NCI-H2196 treated with DMSO at 0.1 percent for 48 hours (cell line): ENCODE results near the gene MAGEA8.
"Not testable (repeated sequence)": the region's sequence is repeated elsewhere in the genome, so short reads cannot be mapped to it uniquely, and the experiment has no call there.

Experiments
- DNase-seq: peaks from one replicate; lab custom pipeline; 2025; ENCODE audit not compliant: unreplicated experiment; lab: John Stamatoyannopoulos, UW

Gene MAGEA8

GRCh38 chrX:149903889-149904748 is 23.1 kb downstream of the MAGEA8 start:
- no peak for DNase-seq

DNA sequence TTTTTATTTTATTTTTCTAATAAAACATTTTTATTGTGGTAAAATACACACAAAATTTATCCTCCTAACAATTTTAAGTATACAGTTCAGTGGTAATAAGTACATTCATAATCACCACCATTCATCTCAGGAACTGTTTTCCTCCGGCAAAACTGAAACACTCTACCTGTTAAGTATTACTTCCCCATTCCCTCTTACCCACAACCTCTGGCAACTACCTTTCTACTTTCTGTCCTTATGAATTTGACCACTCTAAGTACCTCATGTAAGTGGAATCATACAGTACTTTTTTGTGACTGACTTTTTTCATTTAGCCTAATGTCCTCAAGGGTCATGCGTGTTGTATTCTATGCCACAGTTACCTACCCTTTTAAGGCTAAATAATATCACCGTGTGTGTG is 27.3 kb downstream of the MAGEA8 start:
- DNase-seq: no peak

GRCh38 chrX:149908727-149909126 is 27.7 kb downstream of the MAGEA8 start:
- no peak for DNase-seq

DNA sequence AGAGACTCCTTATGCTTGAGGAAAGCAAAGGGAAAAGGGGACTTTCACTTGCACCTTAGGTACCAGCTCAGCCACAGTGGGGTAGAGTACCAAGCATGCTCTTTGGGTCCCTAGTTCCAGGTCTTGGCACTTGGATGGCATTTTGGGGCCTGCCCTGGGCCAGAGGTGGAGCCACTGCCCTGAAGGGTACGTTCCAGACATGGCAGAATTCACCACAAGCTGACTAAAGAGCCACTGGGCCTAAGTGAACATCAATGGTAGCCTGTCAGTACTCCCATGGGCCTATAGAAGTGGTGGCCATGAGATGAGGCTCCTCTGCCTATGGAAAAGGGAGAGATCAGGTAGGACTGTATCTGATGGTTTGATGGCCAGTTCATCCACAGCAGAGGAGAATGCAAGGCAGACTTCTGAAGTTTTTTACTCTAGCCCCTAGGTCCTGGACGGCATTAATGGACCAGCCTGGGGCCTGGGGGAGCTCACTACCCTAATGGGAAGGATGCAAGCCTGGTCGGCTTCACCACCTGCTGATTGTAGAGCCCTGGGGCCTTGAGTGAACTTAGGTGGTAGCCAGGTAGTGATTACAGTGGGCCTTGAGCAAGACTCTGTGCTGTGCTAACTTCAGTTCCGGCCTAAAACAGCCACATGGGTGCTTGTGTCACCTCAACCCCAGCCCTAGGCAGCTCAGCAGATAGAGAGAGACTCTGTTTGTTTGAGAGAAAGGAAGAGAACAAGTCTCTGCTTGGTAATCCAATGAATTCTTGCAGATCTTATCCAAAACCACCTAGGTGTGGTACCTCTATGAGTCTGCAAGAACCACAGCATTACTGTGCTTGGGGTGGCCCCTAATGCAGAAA is 28.6 kb downstream of the MAGEA8 start:
- DNase-seq: no peak

GRCh38 chrX:149910178-149910695 is 29.3 kb downstream of the MAGEA8 start:
- DNase-seq: no peak

- no peak for DNase-seq
Observed at GRCh38 chrX:149916745-149917392, 35.9 kb downstream of the MAGEA8 start.

DNA sequence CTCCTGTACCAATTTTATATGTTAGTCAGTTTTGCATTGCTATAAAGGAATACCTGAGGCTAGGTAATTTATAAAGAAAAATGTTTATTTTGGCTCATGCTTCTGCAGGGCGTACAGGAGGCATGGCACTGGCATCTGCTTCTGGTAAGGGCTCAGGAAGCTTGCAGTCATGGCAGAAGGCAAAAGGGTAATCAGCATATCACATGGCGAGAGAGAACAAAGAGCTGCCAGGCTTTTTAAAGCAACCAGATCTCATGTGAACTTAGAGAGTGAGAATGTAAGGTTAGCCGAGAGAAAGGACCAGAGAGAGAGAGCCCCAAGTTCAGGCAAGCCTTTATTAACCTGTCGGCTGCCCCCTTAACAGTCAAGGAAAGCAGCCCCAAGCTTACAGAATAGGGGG is 42.9 kb downstream of the MAGEA8 start:
- DNase-seq: not testable (repeated sequence)

- not testable (repeated sequence) for DNase-seq
Observed at GRCh38 chrX:149924434-149924833, 43.5 kb downstream of the MAGEA8 start.

DNA sequence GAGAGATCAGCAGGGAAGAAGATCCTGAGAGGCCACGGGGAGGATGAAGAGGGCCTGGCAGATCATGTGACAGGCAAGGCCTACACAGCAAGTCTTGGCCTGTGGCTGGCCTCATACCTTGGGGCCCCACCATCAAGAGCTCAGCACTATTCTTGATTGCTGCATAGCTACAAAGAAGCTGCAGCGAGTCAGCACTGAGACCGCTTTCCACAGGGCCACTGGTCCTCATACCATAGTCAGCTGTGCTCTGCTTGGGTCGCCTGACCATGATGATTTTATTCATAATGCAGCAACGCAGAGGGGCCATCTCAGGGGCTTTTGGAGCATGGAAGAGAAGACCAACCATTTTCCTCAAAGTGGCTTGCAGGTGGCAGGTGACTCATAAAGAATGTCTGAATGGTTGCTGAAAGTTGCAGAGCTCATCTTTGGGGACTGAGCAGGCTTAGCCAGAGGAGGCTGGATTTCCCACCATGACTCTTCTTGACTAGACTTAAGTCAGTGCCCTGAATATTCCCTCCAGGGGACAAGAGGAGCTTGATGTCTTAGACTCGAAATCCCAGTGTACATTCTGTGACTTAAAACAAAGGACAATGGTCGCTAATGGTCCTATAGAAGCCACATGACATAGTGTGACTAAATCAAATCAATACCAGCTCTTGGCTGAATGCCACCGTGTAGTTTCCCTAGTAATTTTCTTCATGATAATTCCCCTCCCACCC is 46.4 kb downstream of the MAGEA8 start:
- DNase-seq: not testable (repeated sequence)

DNA sequence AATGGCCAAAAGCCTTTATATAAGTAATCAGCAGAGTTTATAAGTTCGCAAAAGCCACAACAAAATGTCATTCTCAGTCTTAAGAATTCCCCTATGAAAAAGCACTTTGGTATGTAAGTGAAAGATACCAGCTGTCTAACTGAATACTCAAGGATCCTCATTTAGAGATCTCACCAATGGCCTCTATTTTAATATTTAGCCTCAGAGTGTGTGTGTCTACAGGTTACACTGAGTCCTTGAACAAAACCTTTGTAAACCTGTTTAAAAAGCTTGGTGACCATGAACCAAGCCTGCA is 46.9 kb downstream of the MAGEA8 start:
- DNase-seq: not testable (repeated sequence)

DNA sequence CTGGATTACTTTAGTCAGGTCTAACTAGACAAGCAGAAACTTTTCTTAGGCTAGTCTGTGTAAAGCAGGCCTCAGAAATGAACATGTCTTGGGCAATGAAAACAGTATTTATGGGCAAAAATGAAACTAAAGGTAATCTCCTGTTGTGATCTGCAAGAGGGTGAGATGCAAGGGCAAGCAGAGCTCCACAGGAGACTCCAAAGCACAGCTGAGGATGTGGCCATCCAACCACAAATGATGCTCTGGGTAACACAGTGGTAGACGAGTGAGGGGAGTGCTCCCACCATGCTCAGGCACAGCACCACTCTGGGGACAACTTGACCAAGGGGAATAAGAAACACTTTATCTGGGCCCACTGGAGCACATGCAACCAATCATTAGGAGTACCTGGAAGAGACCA is 47.7 kb downstream of the MAGEA8 start:
- DNase-seq: not testable (repeated sequence)

GRCh38 chrX:149929400-149929799 is 48.4 kb downstream of the MAGEA8 start, which contains the start of gene HSFX4:
HSFX4 (plus strand) TSS chrX:149929573; CDS start chrX:149929645, 72 bp downstream.
- not testable (repeated sequence) for DNase-seq

DNA sequence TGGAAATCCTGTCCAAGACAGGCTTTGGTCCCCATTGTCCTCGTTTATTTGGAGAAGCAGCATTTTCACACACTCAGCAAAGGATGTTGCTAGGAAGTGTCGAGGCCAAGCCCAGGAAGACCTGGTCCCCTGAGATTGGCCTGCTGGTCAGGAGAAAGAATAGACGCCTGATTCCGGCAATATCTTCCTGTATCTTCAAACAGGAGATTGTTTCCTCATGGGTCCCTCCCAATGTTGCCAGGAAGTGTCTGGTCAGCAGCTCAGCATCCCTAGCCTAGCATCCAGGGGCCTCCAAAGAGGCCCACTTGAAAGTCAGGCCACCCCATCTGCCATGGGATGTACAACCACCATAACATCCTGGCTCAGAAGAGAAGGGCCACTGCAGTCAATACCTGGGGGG is 50.4 kb downstream of the MAGEA8 start:
- not testable (repeated sequence) for DNase-seq

GRCh38 chrX:149932150-149932549 is 51.2 kb downstream of the MAGEA8 start:
- not testable (repeated sequence) for DNase-seq

DNA sequence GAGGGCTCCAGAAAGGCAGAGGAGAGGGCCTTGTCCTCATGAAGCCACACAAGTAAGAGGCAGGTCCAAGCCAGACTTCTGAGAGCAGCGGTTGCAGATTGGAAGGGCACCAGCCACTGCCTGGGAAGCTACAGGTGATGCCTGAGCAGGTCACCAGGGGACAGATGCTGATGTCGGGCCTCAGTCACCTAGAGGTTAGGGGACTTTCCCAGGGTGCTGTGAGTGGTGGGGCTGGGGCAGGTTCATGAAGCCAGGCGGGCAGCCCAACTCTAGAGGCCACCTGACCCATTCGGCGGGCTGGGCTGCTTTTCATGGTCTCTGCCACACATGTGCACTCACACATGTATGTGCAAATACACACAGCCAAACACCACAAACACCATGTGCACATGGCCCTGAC is 52.0 kb downstream of the MAGEA8 start:
- not testable (repeated sequence) for DNase-seq

DNA sequence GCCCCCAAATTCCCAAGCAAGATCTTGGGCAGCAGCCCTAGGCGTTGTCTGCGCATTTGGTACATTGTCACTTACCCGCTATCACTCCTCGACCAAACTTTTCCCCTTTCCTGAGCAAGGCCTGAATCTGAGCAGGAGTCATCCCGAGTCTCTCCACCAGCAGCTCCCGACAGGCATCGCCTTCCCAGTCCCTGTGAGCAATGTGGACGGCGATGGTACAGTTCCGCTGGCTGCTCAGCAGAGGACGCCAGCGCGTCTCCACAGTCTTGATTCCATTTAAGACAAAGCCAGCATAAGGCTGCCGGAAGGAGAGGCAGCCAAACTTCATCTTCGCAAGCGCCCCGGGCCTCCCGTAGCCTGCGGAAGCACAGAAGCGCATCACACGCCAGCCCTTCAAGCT is 52.6 kb downstream of the MAGEA8 start:
- not testable (repeated sequence) for DNase-seq
